Measurements from ENCODE around the gene CYP2U1.

The CYP2U1 gene

GRCh38 chr4:107987916-107988762, 56.8 kb downstream of the CYP2U1 start:
- no peak for DNase-seq (ENCODE audit: low read depth)

- no peak for DNase-seq (ENCODE audit: low read depth)
Observed at GRCh38 chr4:107988763-107989035, 57.4 kb downstream of the CYP2U1 start.

GRCh38 chr4:107989162-107989536, 57.8 kb downstream of the CYP2U1 start:
- DNase-seq (ENCODE audit: low read depth), result no peak

GRCh38 chr4:107989537-107990386, 58.4 kb downstream of the CYP2U1 start, which contains the start of gene HADH:
TSS of gene HADH (plus strand) at chr4:107989889. CDS start at chr4:107989933, 44 bp downstream.
- peak; percentile 93 for DNase-seq (ENCODE audit: low read depth)

- no peak for DNase-seq (ENCODE audit: low read depth)
Observed at GRCh38 chr4:107991945-107992630, 60.7 kb downstream of the CYP2U1 start.

- no peak for DNase-seq (ENCODE audit: low read depth)
Observed at GRCh38 chr4:107993969-107994368, 62.6 kb downstream of the CYP2U1 start.

GRCh38 chr4:107994894-107995293, 63.5 kb downstream of the CYP2U1 start:
- no peak for DNase-seq (ENCODE audit: low read depth)

- no peak for DNase-seq (ENCODE audit: low read depth)
Observed at GRCh38 chr4:107996949-107997788, 65.8 kb downstream of the CYP2U1 start.

DNA sequence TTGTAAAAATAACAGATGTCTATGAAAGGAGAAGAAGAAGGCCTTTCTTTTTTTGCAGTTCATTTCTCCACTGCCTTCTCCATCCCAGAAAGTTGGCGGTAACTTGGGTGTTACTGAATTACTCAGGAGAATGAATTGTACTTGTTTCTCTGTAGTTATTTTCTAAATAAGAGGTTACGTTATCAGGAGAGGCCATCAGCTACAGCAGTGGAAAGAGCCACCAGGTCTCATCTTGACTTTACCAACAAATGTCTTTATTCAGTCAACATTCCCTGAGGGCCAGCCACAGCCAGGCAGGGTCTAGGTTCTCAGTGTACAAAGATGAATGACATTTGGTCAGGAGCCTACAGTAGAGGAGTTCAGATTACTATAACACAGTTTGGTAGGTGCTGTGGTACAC, 66.4 kb downstream of the CYP2U1 start:
- no peak for DNase-seq (ENCODE audit: low read depth)

DNA sequence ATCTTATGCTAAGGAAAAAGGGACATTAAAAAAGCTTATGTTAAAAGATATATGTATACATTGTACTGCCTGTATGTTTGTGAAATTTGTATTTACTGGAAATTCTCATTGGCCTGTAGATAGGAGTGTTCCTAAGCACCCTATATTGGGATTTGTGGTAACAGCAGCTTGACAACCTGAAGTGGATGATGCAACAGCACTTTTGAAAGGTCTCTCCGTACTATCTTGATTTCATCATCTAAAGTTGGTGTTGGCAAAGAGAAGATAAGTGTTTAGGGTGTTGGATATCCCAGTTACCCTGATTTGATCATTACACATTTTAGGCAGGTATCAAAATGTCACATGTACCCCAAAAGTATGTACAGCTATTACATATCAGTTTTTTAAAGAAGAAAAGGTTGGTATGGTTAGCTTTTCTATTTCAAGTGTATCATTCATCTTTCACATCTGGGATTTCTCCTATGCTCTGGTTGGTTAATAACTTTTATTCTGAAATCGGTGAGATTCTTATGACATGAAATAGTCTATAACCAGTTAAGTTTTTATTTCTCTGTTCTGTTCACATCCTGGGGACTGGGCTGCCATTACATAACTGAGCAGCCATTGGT, 68.7 kb downstream of the CYP2U1 start:
- DNase-seq (ENCODE audit: low read depth), result no peak

DNA sequence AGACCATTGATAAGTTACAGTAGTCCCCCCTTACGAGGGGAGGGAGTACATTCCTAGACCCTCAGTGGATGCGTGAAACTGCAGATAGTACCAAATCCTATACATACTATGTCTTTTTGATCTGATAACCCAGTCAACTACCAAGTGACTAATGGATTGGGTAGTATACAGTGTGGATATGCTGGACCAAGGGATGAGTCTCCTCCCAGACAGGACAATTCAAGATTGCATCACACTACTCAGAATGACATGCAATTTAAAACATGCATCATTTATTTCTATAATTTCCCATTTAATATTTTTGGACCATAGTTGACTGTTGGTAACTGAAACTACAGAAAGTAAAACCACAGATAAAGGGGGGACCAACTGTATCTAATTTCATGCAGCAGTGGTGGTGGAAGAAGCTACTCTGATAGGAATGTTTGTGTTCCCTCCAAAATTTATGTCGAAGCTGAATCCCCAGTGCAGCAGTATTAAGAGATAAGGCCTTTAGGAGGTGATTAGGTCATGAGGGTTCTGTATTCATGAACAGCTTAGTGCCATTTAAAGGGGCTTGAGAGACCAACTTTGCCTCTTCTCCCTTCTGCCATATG, 70.3 kb downstream of the CYP2U1 start:
- DNase-seq (ENCODE audit: low read depth), result no peak

Data from activated T-helper 1 cell treated with Interleukin-2 at 50 U/mL for 16 hours (primary cell).